ENCODE results near the gene CCN2. TPM values are rescaled to one million over a fixed set of nuclear protein-coding genes. Genes with fewer than 3 reads are reported as not detected.
"Not testable (repeated sequence)": the region's sequence is repeated elsewhere in the genome, so short reads cannot be mapped to it uniquely, and the experiment has no call there.

The CCN2 gene
- total RNA-seq, 2 experiments from 2014 or later: not detected

- ChIA-PET CTCF (no interaction called here), POLR2A (no interaction called here)
These were observed 3.9 kb downstream of the CCN2 start for GRCh38 chr6:131946992-131947955.

- ChIA-PET CTCF (no interaction called here), POLR2A (no interaction called here)
These were observed 4.7 kb downstream of the CCN2 start for GRCh38 chr6:131946404-131946991.

DNA sequence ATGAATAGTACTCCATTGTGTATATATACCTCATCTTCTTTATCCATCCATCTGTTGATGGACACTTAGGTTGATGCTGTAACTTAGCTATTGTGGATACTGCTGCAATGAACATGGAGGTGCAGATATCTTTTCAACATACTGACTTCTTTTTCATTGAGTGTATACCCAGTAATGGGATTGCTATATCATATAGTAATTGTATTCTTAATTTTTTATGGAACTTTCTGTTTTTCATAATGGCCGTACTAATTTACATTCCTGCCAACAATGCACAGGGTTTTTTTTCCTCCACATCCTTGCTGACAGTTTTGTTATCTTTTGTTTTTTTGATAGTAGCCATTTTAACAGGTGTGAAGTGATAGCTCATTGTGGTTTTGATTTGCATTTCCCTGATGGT lies 5.2 kb downstream of the CCN2 start:
- ChIA-PET POLR2A (no interaction called here), CTCF (no interaction called here)

GRCh38 chr6:131937703-131938631 lies 13.2 kb downstream of the CCN2 start:
- ChIA-PET POLR2A (no interaction called here), CTCF (no interaction called here)

DNA sequence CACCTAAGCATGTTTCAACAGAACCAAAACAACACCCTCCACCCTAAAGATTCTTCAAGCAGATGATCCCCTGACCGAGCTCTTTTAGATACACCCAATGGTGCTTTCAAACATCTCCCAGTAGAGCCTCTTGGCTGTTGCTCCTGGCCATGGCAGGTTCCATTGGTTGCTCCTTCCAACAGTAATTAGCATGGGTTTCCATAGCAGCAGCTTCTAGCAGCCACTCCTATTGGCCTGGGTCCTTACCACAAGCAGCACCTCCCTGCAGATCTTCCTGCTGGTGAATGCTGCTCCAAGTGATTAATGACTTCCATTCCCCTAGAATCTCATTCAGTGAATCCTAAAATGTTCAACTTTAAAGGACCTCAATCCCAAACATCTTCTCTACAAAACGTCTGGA lies 13.9 kb downstream of the CCN2 start:
- ChIA-PET POLR2A (no interaction called here), CTCF (no interaction called here)

DNA sequence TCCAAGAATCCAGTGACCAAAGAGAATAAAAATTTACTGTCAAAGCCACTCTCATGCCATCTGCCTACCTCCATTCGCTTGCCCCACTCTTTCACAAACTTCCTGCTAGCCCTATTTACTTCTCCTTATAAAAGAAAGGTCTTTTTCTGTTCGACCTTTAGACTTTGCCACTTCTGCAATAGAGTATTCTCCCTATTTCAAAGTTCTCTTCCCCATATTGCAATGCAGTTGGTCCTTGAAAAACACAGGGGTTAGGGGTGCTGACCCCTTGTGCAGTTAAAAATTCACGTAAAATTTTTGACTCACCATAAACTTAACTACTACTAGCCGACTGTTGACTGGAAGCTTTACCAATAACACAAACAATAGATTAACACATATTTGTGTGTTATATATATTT lies 15.0 kb downstream of the CCN2 start:
- ChIA-PET POLR2A (no interaction called here), CTCF (no interaction called here)

DNA sequence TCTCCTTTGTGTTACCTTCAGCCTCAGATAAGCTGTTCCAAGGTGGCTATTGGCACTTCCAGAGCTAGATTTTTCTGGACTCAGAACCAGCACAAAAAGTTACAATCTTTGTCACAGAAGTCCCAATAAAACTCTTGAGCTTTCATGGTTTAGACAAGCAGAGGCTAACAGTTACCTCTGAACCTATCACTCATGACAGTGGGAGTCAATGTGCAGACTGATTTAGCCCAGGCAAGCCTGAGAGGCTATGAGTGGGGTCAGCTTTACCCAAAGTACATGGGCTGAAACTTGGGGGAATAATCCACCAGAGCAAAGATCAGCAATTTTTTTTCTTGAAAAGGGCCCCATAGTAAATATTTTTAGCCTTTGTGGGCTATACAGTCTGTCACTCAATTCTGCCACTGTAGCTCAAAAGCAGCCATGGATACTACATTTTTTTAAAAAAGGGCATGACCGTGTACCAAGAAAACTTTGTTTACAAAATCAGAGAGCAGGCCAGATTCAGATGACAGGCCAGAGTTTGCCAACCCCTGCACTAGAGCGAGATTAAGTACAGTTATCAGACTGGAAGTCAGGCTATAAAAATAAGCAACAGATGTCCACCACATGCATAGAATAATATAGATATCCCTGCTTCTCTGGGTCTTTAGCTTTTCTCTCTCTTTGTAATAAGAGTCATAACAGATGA lies 20.0 kb downstream of the CCN2 start:
- CTCF ChIA-PET: no interaction called here
- POLR2A ChIA-PET: no interaction called here

- CTCF ChIA-PET: no interaction called here
- POLR2A ChIA-PET: no interaction called here
These were observed 21.2 kb downstream of the CCN2 start for GRCh38 chr6:131929976-131930375.

GRCh38 chr6:131929264-131929663 lies 21.9 kb downstream of the CCN2 start:
- ChIA-PET POLR2A (no interaction called here), CTCF (no interaction called here)

GRCh38 chr6:131924881-131925474 lies 26.2 kb downstream of the CCN2 start:
- CTCF ChIA-PET: interaction anchor here (0.7 to 1.0 kb wide), 2 partner anchors 10 to 13 kb away, joined by 3 read pairs; no protein-coding TSS in a partner anchor
- POLR2A ChIA-PET: no interaction called here

GRCh38 chr6:131923356-131923755 lies 27.8 kb downstream of the CCN2 start:
- POLR2A ChIA-PET: no interaction called here
- CTCF ChIA-PET: no interaction called here

- ChIA-PET CTCF (no interaction called here), POLR2A (no interaction called here)
These were observed 30.5 kb downstream of the CCN2 start for GRCh38 chr6:131920656-131921055.

- CTCF ChIA-PET: no interaction called here
- POLR2A ChIA-PET: no interaction called here
These were observed 32.4 kb downstream of the CCN2 start for GRCh38 chr6:131918650-131919355.

- ChIA-PET CTCF (no interaction called here), POLR2A (interaction anchor here (0.5 kb wide), 1 partner anchor 17 kb away, joined by 3 read pairs; no protein-coding TSS in a partner anchor)
These were observed 33.2 kb downstream of the CCN2 start for GRCh38 chr6:131917763-131918649.

DNA sequence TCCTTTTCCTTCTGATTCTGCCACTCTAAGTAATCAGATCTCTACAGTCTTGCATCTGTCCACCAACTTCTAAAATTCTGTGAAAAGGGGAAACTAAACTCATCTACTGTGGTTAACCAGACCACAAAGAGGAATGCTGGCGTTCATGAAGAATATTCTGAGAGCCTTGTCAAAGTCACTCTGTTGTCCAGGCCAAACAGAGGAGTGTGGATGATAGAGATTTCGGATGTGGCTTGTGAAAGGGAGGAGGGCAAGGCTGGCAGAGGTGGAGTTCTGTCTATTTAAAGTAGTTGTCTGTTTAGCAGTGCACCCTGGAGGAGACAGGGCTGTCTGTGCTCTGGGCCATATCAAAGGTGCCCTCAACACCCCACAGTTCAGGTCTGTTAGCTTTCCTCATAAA lies 33.9 kb downstream of the CCN2 start:
- ChIA-PET CTCF (no interaction called here), POLR2A (interaction anchor here (0.5 kb wide), 1 partner anchor 17 kb away, joined by 3 read pairs; no protein-coding TSS in a partner anchor)

DNA sequence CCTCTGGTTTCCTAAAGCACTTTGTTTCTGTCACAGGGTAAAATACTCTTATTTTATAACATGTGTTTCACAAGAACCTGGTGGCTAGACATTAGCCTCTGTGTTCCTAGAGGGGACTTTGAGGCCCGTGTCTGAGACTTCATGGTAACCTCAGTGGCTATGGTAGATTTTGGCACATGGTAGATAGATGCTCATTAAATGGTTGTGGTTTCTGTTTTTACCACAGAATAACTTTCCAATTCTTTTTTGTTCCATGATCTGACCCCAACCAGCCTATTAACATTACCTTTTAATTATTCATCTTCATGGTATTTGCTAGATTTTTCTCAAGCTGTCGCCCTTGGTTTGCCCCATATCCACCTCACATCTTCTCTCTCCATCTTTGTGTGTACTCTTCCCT lies 34.3 kb downstream of the CCN2 start:
- POLR2A ChIA-PET: no interaction called here
- CTCF ChIA-PET: no interaction called here

GRCh38 chr6:131916091-131916796 lies 34.9 kb downstream of the CCN2 start:
- CTCF ChIA-PET, POLR2A ChIA-PET: not testable (repeated sequence)

Data from activated CD8-positive, alpha-beta memory T cell treated with anti-CD3 and anti-CD28 coated beads for 36 hours (primary cell).